Gastrocnemius medialis (tissue), 4 donors: ENCODE measurements around the gene CCDC154.

ENCODE experiments used
- CTCF ChIP-seq, 5 experiments: fragments of 450-650 bp in 3 of 5; fragments of 200-600 bp in 2 of 5; sonication (generic) in 2 of 5; IDR thresholded peaks in 4 of 5; conservative IDR thresholded peaks in 1 of 5; 1 replicate in 4 of 5; 2 replicates in 1 of 5; pipeline ENCODE4 v1.5.1; 2016 to 2019; ENCODE audit warnings: antibody characterized with exemption in 5 of 5, mild to moderate bottlenecking in 3 of 5, moderate library complexity in 3 of 5
- POLR2A ChIP-seq, 2 donors: fragments of 450-650 bp; IDR thresholded peaks; one replicate each; pipeline ENCODE4 v1.6.1; 2017; ENCODE audit warnings: antibody characterized with exemption in 2 of 2, mild to moderate bottlenecking in 2 of 2, moderate library complexity in 2 of 2

DNA sequence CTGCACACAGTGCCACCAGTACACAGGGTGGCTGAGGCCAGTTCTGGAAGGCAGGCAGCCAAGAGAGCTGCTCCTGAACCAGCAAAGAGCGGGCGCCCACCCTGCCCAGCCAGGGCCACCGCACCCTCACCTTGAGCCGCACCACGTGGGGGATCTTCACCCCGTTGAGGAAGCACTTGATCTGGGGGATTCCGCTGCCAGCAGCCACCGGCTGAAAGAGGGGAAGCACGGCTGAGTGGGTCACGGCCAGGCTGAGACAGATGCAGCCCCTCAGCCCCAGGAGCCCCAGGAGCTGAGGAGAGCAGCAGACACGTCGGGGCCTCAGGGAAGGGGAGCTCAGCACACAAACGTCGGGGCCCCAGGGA is 14.6 kb upstream of the CCDC154 start:
- TF ChIP-seq CTCF (IDR thresholded peaks at IDR 0.05 in 4 of 5, conservative IDR thresholded peaks at IDR 0.05 in 1 of 5) (no peak), POLR2A (IDR thresholded peaks at IDR 0.05) (no peak)
